CD4-positive, alpha-beta T cell treated with Interleukin-4 for 1 hour (primary cell): Measurements from ENCODE around the gene ZMAT1.
A peak's percentile ranks its signal among the peaks of the same experiment; 100 is the strongest.
"Not testable (repeated sequence)": the region's sequence is repeated elsewhere in the genome, so short reads cannot be mapped to it uniquely, and the experiment has no call there.

Experiments
- DNase-seq, 2 donors: peaks; one replicate each; pipeline ENCODE4 v3.0.0-alpha.2; 2020 to 2022

ZMAT1 gene

DNA sequence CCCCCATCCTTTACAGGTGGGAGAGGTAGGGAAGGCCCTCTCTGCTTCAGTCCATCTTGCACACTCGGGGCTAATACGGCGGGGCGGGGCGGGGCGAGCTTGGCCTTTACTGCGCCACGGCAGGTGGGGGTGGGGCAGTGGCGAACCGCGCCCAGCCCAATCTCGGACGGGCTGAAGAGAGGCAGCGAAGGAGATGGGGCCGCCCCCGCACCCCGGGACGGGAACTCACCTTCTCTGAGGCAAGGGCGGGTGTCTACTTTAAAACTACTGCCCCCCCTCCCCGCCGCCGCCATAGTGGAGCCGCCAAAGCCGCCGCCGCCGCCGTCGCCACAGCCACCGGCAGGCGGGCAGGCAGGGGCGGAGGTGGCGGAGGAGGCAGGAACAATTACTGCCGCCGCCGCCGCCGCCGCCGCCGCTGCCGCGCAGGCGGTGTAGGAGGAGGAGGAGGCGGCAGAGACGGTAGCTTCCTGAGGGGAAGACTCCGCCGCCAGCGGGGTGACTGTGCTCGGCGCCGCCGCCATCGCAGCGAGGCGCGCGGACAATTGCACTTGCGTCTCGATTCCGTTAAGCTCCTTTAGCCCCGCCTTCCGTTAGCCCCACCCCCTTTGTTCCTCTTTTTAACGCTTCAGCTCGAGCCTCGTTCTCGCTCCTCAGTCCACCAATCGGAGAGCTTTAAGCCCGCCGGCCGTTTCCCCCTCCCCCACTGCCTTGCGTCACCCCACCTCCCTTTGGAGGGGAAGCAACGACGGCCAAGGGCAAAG lies at the start of gene ZMAT1:
Gene ZMAT1 (minus strand): TSS at position 540 of the 761 bp plus-strand sequence. CDS start 19 bp downstream, at position 521.
- DNase-seq = peak; percentile 95 to 96

DNA sequence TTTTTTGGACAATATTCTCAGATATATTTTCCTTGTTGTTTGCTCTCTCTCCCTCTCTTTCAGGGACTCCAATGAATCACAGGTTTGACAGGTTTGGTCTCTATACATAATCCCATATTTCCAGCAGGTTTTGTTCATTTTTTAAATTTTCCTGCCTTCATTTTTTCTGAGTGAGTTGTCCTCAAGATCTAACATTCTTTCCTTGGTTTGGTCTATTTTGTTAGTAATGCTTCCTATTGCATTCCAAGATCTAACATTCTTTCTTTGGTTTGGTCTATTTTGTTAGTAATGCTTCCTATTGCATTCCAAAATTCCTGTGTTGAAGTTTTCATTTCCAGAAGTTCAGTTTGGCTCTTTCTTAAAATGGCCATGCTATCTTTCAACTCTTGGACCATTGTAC lies 45.3 kb upstream of the ZMAT1 start:
- no peak for DNase-seq

DNA sequence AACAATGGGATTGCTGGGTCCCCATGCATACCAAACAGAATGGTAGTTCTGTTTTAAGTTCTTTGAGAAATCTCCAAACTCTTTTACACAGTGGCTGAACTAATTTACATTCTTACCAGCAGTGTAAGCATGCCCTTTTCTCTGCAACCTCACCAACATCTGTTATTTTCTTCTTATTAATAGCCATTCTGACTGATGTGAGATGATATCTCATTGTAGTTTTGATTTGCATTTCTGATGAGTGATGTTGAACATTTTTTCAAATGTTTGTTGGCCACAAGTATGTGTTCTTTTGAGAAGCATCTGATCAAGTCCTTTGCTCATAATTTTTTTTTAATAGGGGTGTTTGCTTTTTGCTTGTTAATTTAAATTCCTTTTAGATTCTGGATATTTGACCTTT lies 41.2 kb upstream of the ZMAT1 start:
- no peak for DNase-seq

DNA sequence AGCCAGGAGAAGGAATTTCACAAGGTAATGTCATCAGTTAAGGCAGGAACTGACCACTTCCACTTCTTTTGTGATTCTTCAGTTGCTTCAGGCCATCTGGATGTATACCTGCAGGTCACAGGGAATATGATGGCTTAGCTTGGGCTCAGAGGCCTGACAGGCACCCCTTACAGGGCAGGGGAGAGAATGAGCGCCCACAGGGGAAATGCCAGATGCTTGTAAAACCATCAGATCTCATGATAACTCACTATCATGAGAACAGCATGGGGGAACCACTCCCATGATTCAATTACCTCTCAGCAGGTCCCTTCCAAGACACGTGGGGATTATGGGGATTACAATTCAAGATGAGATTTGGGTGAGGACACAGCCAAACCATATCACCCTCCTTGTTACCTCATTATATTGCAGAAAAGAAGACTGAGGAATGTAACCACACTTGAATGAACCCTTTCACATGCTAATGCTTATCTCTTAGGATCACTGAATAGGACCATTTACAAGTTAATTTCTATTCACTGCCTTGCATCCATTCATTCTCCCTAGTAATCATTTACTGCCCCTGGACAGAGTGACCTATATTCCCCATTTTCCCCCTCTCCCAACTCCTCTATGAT lies 33.2 kb upstream of the ZMAT1 start:
- not testable (repeated sequence) for DNase-seq

DNA sequence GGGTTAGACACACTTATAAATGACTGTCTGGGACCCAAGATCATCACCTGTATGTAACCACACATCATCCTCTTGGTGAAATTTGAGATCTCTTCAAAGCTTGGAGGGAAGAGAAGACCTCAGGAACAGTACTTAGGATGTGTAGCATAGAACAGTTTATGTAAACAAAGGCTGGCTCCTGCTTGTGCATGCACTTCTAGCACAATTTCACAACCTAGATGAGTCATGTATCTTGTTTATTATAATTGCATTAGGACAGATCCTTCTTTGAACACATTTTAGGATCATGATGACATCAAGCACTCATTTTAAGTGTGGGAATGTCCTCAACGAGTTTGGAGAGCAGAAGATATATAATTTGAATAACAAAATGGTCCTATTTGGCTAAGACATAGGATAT lies 26.3 kb upstream of the ZMAT1 start:
- no peak for DNase-seq

DNA sequence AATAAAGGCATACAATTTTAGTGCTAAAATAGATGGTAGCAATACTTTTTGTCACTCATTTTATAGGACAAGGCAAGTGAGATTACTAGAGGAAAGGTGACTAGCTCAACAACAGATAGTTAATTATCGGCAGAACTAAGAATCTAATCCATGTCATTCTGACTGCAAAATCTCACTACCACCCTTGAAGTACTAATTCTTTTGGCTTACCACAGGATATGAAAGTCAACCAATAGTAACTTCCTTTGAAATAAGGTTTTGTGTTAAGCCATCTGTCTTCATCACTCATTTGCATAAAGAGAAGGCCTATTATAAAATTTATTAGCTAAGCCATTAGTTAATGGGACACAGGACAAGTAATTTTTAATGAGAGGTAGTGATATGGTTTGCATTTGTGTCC lies 25.3 kb upstream of the ZMAT1 start:
- no peak for DNase-seq

DNA sequence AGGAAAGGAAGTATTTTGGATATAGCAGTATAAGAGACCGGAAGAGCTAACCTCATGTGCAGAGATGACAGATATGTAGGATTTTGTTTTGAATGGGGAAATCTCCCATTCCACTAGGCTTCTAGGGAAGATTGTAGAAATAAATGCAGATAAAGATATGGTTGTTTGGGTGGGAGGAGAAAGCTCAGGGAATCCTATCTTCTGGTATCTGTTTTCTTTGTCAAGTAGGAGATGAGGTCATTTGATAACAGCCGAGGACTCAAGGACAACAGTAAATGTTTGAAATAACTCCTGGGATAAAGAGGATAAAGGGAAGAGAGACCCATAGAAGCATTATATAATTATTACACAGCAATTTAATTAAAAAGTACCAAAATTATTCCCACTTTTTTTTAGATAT lies 24.7 kb upstream of the ZMAT1 start:
- DNase-seq = no peak

DNA sequence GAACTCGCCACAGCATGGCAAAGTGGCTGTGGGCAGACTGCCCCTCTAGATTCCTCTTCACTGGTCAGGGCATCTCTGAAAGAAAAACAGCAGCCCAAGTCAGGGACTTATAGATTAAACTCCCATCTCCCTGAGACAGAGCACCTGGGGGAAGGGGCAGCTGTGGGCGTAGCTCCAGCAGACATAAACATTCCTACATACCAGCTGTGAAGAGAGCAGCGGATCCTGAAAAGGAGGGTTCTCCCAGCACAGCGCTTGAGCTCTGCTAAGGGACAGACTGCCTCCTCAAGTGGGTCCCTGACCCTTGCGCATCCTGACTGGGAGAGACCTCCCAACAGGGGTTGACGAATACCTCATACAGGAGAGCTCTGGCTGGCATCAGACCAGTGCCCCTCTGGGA lies 18.8 kb upstream of the ZMAT1 start:
- no peak for DNase-seq

DNA sequence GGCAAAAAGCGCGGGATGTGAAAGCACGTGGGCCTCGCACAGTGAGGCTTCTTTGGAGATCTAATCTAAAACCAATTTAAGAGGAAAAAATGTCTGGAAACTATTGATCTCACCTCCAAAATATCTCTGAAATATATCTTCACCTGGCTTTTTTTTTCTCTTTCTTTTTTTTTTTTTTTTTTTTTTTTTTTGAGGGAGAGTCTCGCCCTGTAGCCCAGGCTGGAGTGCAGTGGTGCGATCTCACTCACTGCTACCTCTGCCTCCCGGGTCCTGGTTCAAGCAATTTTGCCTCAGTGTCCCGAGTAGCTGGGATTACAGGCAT lies 383 bp upstream of the ZMAT1 start:
- no peak for DNase-seq

DNA sequence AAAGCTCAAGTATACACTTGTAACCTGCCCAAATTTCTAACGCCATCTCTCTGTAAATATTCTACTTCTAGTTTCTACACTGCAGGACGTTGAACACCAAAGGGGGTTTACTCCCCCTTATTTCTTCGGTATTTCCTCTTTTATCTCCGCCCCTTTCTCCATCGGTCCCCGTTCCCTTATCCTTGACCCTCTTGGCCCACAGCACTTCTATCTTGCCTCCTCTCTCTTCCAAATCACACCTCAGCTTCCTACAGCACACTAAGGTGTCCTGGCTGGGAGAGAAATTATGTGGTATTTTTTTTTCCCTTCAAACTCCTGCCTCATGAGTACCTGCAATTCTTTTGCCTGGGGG lies 715 bp downstream of the ZMAT1 start:
- DNase-seq = no peak

DNA sequence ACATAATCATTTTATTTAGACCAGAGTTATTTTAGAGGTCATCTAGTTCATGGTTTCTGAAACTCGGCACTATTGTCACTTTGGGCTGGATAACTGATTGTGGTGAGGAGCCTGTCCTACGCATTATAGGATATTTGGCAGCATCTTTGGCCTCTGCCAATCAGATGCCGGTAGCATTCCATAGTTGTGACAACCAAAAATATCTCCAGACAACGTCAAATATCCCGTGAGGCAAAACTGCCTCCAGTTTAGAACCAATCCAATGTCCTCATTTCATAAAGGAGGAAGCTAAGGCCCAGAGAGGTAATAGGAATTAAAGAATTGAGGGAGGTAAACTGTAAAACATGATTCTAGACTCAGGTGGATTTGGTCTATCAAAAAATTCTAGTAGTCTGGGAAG lies 6.1 kb downstream of the ZMAT1 start:
- no peak for DNase-seq

DNA sequence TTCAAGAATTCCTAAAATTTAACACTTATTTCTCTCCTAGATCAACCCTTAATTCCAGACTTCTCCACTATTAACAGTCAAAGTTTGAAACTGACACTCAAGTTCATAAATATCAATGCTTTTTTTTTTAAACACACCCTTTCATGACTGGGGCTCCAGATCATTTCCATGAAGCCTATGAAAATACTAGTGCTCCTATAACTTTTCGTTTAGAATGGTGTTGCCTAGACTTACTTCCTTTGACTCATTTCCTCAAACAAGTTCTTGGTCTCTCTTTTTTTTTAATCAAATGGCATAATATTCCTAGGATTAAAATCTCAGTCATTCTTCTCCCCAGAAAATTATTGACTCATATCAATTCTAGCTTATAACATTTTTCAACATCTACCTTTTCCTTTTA lies 13.1 kb downstream of the ZMAT1 start:
- no peak for DNase-seq

DNA sequence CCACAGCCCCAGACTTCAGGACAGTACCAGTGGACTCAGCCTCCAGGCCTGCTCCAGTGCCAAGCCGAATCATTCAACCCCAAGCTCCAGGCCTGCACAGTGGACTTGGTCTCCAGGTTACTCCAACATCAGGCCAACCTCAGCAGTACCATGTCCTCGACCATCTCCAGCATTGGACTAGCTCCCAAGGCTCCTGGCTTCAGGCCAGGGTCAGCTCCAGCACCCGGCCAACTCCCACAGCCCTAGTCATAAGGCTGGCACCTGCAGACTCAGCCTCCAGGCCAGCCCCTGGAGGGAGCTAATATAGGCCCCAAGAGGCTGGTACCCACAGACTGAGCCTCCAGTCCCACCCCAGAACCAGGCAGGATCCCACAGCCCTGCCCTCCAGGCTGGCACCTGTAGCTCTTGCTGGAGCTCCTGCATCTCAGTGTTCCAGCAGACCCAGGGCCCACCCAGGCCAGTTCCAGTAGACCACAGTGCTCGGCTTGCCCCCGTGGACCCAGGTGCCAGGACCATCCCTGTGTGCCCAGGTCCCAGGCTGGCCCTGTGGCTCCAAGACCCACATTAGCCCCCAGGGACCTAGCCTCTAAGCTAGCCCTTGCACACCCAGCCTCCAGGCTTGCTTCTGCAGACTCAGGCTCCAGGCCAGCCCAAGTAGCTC lies 25.6 kb downstream of the ZMAT1 start:
- DNase-seq = no peak

DNA sequence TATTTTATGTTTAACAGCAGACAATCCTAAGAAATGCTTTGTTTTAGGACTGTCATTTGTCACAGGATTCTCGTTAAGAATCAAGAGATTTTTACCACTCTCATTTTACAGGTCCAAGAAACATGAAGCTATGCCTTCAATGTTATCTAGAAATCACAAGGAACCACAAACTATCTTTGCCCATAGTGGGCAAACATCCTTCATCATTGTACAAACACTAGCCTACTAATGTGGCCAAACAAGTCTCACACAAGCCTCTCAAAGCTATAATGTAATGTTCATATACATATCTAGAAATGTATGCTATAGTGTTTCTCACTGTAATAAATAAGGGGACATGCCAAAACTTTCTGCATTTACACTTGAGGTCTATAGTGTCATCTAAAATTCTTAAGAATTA lies 26.8 kb downstream of the ZMAT1 start:
- no peak for DNase-seq
